Endothelial cell (in vitro differentiated cells): Measurements from ENCODE around the gene GAS6. TPM values are rescaled to one million over a fixed set of nuclear protein-coding genes. Genes with fewer than 3 reads are reported as not detected.

Experiments used
- DNase-seq: peaks from one replicate; pipeline ENCODE4 v3.0.0; 2021; ENCODE audit warnings: low spot score
- H3K27ac Mint-ChIP-seq: one replicate; pipeline ENCODE4 v1.8.0; 2021; ENCODE audit warnings: mixed read lengths, inconsistent platforms; ENCODE audit not compliant: unreplicated experiment
- H3K27me3 Mint-ChIP-seq: one replicate; pipeline ENCODE4 v1.8.0; 2021; ENCODE audit warnings: mild to moderate bottlenecking, moderate library complexity, mixed read lengths, inconsistent platforms; ENCODE audit not compliant: unreplicated experiment
- H3K36me3 Mint-ChIP-seq: one replicate; pipeline ENCODE4 v1.8.0; 2021; ENCODE audit warnings: mild to moderate bottlenecking, low read depth, mixed read lengths, inconsistent platforms; ENCODE audit not compliant: unreplicated experiment
- H3K4me1 Mint-ChIP-seq: one replicate; pipeline ENCODE4 v1.8.0; 2021; ENCODE audit warnings: mild to moderate bottlenecking, mixed read lengths, inconsistent platforms; ENCODE audit not compliant: unreplicated experiment
- H3K4me3 Mint-ChIP-seq: one replicate; pipeline ENCODE4 v1.8.0; 2021; ENCODE audit warnings: mild to moderate bottlenecking, mixed read lengths, inconsistent platforms; ENCODE audit not compliant: unreplicated experiment
- H3K9me3 Mint-ChIP-seq: one replicate; pipeline ENCODE4 v1.8.0; 2021; ENCODE audit warnings: mixed read lengths, inconsistent platforms; ENCODE audit not compliant: unreplicated experiment
- CTCF ChIP-seq: fragments of 200-600 bp; sonication (generic); IDR thresholded peaks from one replicate; pipeline ENCODE4 v1.5.0; 2021; ENCODE audit warnings: antibody characterized with exemption; ENCODE audit not compliant: unreplicated experiment
- total RNA-seq: library from RNA; stranded (reverse); fragmentation: NEBNext Ultra II Directional; extraction: Animal tissue kit (Norgen Biotek cat#: 25700); gene quantifications from one replicate; pipeline ENCODE4 v1.2.1, GENCODE V29; 2021; ENCODE audit not compliant: unreplicated experiment

The GAS6 gene
- total RNA-seq, 1 donor from 2014 or later, result 19.8 TPM

GRCh38 chr13:113860051-113860664 is 3.7 kb downstream of the GAS6 start:
- Mint-ChIP-seq H3K27ac (peak overlapping the region; percentile 61), H3K9me3 (no peaks in the 10 kb centered on the region)

GRCh38 chr13:113859311-113860050 is 4.4 kb downstream of the GAS6 start:
- Mint-ChIP-seq H3K36me3 (peaks cover 6% of the 10 kb centered on the region), H3K9me3 (no peaks in the 10 kb centered on the region), H3K4me1 (peaks cover 27% of the 10 kb centered on the region), H3K4me3 (no peak overlapping the region), H3K27ac (no peak overlapping the region), H3K27me3 (peaks cover 16% of the 10 kb centered on the region)
- no peak for DNase-seq
- TF ChIP-seq CTCF, result no peak

More at GRCh38 chr13:113860051-113860664, 3.7 kb downstream of the GAS6 start:
- H3K4me3 Mint-ChIP-seq, result peak overlapping the region; percentile 47
- TF ChIP-seq CTCF, result no peak
- DNase-seq, result no peak
- peaks cover 6% of the 10 kb centered on the region for H3K36me3 Mint-ChIP-seq
- peaks cover 23% of the 10 kb centered on the region for H3K4me1 Mint-ChIP-seq
- H3K27me3 Mint-ChIP-seq, result peaks cover 18% of the 10 kb centered on the region

GRCh38 chr13:113857531-113858195 is 6.2 kb downstream of the GAS6 start:
- Mint-ChIP-seq H3K36me3 (peaks cover 6% of the 10 kb centered on the region), H3K27ac (no peak overlapping the region), H3K4me3 (no peak overlapping the region), H3K27me3 (peaks cover 11% of the 10 kb centered on the region), H3K9me3 (no peaks in the 10 kb centered on the region), H3K4me1 (peaks cover 39% of the 10 kb centered on the region)
- no peak for DNase-seq
- no peak for TF ChIP-seq CTCF

GRCh38 chr13:113856716-113857065 is 7.2 kb downstream of the GAS6 start:
- Mint-ChIP-seq H3K27ac (no peak overlapping the region), H3K36me3 (peaks cover 6% of the 10 kb centered on the region), H3K4me1 (peaks cover 34% of the 10 kb centered on the region), H3K9me3 (no peaks in the 10 kb centered on the region), H3K27me3 (peaks cover 9% of the 10 kb centered on the region), H3K4me3 (no peak overlapping the region)
- no peak for DNase-seq
- TF ChIP-seq CTCF, result no peak
